GM21737 (cell line): Measurements from ENCODE around the gene GABBR2.
"Not testable (repeated sequence)": the region's sequence is repeated elsewhere in the genome, so short reads cannot be mapped to it uniquely, and the experiment has no call there.

Experiments
- ATAC-seq: cut with Tn5 transposase; IDR thresholded peaks from one replicate; pipeline ENCODE4 v1.9.1; 2021; ENCODE audit warnings: mild to moderate bottlenecking, moderate library complexity; ENCODE audit not compliant: unreplicated experiment

The GABBR2 gene

DNA sequence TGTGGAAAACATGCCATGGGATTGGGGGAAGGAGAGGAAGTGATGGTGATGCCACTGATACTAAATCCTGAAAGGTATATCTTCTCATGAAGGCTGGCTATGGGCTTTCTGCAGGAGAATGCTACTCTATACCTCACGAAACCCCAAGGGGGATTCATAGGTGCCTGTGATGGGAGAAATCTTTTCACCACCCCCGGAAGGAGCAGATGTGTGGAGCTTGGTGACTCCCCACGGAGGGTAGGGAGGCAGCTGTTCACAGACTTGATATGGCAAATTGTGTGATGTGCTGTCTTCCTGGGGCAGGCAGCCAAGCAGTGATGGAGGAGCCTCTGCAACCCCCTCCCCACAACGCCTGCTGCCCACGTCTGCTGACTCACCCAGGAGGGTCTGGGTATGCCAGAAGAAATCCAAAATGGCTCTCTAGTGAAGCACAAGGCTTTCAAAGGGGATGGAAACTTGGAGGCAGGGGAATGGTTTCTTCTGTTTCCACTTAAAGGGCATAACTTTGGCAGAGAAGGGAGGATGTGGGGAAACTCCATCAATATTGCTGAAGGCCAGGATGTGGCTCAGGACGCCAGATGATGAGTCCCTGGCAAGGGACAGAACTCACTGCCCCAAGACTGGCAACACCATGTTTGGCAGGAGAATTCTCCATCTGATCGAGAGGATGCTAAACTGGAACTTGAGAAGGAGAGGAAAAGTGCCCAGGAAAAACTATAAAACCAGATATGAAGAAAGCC is 188.3 kb downstream of the GABBR2 start:
- no peak for ATAC-seq

GRCh38 chr9:98519641-98520040 is 189.1 kb downstream of the GABBR2 start:
- no peak for ATAC-seq

- ATAC-seq: no peak
Measured at GRCh38 chr9:98518556-98518955, 190.2 kb downstream of the GABBR2 start.

DNA sequence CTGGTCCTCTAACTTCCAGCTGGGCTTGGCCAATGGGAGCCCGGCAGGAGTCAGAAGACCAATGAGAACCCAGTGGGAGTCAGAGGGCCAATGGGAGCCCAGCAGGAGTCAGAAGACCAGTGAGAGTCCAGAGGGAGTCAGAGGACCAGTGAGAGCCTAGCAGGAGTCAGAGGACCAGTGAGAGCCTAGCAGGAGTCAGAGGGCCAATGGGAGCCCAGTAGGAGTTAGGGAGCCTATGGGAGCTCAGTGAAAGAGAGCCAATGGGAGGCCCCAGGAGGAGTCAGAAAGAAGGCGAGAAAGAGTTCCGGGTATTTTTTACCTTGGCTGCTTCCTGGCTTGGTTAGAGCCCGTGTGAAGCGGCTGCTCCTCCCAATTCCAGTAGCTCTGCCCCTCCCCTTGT is 191.0 kb downstream of the GABBR2 start:
- no peak for ATAC-seq

GRCh38 chr9:98516897-98517503 is 191.7 kb downstream of the GABBR2 start:
- no peak for ATAC-seq

DNA sequence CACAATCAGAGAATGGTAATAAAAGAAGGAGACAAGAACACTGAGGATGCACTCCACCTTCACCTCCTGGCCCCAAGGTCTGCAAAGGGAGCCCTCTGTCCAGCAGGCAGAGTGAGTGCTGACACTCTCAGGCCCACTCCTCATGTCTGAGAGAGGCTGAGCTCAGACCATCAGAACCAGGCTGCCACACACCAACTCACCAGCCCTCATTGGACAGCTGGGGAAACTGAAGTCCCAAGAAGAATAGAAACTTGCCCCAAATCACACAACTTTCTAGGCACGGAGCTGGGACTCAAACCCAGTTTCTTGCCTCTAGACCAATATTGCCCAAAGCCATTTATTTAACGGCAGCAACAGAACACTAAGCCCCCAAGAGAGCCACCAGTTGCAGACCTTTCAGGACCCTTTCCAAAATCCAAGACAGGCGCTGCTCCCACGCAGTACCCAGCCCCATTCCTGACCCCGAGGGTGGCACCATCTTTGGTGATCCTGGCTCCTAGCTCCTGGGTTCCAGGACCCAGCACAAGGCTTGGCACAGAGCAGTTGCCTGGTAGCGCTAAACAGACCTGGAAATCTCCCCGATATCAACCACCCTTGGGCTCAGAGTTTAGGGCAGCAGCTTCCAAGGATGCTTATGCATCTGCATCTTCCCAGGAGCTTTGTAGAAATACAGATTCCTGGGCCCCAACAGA is 192.4 kb downstream of the GABBR2 start:
- ATAC-seq: no peak

DNA sequence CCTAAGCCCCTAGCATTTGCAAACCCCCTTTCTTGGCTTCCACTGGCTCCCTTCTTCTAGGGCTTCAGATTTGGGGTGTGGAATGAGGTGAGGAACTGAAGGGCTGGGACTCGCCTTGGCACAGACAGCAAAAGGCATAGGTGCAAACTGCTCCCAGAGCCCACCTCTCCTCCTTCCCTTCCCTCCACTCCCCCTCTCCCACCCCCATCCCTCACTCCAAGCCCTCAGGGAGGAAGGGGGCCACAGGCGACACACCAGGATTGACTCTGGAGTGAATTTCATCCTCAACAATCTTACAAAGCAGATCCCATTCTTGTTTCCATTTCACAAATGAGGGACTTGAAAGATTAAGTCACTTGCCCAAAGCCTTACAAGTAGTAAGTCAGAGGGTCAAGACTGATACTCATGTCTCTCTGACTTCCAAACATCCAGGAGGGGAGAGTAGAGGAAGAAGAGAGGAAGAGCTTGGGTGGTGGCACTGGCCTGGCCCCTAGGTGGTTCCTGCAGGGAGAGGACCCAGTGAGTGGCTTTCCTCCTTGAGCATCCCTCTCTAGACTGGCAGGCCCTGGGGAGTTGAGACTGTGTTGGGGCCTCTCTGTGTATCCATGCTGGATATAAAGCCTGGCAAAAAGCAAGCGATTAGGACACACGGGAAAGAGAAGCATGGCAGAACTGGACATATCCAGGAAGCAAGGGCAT is 193.1 kb downstream of the GABBR2 start:
- ATAC-seq: no peak

DNA sequence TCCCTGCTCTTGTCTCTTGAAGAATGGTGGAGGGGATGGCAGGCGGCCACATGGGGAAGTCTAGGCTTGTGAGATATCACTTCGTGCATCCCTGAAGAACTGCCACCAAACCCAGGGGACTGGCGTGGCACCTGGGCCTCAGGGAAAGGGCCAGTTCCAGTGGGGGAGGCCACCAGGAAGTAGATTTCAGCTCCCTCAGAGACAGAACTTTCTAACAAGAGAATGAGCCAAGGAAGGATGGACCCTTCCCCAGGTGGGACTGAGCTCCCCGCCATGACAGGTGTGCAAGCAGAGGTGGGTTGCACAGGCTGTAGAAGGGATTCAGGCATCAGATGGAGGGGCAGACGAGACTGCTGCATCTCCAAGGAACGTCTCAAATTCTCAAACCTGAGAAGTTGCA is 193.9 kb downstream of the GABBR2 start:
- no peak for ATAC-seq

GRCh38 chr9:98508217-98508919 is 200.4 kb downstream of the GABBR2 start:
- not testable (repeated sequence) for ATAC-seq

- no peak for ATAC-seq
Measured at GRCh38 chr9:98506422-98507054, 202.2 kb downstream of the GABBR2 start.

DNA sequence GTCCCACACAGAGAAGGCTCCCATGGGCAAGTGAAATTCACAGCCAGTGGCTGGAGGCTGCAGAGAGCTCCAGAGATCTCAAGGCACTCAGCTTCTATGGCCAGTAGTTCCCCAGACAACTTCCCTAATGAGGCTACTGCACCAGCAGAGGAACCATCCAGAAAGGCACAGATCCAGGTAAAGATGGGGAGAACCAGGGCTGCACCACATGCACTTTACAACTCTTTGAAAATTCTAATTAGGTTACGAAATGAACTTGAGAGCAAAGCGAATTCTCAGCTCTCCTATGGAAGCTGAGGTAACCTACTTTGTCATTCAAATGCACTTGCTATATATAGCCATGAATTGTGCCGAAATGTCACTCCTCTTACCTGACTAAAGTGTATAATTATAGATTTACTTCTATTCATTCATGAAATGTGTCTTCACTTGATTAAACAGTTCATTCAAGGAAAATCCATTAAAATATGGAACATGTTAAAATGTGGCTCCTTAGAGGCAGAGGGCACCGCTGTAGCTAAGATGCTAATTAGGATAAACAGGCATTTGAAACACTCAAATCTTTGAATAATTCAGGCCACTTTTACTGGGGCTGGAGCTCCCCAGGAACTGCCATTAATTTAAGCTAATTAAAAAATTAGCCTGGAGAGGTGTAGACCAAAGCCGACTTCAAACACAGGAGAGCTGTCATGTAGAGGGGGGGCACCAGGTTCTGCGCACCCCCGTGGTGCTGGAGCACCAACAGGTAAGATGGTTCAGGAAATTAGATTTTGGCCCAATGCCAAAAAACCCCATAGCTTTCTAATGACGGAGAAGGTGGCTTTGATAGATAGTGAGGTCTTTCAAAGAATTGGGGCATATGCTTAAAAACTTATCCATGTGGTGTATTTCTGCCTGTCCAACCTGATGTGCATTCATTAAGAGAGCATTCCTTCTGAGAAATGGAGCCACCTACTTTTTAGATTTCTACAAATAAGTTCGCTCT is 204.1 kb downstream of the GABBR2 start:
- no peak for ATAC-seq

DNA sequence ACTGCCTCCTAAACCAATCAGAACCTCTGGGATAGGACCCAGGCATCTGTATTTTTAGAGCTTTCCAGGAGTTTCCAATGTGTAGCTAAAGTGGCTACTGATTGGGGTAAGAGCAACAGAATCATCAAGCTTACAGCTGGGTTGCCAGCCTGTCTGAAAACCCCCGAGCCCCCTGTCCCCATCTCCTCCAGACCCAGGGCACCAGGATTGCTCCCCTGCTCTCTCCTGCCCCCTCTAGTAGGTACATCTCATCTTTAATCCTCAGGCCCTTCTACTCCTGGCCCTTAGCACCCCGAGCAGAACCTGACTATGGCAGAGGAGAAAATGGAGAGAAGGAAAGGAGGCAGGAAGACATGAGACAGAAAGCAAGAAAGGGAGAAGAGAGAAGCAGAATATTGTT is 204.9 kb downstream of the GABBR2 start:
- ATAC-seq: no peak

GRCh38 chr9:98502976-98503325 is 205.8 kb downstream of the GABBR2 start:
- no peak for ATAC-seq

DNA sequence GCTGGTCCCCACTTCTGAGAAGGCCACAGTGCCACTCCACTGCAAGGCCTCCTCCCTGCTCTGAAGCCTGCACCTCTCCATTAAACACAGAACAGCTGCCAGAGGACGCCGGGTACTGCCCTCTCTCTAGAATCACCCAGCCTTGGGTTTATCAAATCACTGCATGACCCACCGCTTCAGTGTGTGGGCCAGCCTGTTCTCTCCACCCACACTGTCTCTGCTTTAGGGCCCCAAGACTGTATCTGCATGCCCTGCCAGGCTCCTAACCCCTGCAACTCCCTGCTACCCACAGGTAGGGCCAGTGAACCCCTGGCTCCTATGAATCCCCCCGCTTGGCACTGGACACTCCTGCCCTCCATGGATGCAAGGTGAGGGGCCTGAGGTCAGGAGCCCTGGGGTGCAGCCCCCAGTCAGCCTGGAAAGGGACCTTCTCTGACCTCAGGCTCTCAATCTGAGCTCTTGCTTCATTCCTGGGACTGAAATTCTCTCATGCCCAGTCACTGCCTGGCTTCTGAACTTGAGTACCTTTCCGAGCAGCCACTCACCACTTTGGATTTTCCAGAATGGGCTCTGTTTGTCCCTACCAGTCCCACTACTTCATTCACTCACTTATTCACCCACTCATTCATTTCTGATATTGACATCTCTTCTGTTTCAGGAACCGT is 206.3 kb downstream of the GABBR2 start:
- ATAC-seq: no peak

GRCh38 chr9:98501819-98502218 is 206.9 kb downstream of the GABBR2 start:
- no peak for ATAC-seq

- ATAC-seq: not testable (repeated sequence)
Measured at GRCh38 chr9:98501259-98501658, 207.5 kb downstream of the GABBR2 start.

DNA sequence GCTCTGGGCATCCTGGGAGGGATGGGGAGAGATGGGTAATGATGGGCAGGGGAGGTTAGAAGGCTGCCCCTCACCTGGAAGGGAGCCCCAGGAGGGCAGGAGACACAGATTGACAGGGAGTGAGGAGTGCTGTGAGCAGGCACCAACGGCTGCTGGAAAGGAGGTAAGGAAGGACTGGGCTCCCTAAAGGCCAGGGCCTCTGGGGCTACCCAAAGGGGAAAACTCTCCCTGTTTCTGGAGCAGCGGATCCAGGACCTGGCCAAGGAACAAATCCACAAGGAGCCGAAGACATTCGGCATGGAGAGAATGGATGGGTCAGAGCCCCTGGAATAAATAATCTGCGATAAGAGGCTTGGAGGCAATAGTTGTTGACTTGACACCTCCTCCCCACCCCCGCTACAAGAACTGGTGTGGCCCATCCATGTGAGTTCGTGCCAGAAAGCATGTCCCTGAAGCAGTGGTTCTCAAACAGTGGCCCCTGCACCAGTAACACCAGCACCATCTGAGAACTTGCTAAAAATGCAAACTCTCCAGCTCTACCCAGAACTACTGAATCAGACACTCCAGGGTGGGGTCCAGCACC is 208.3 kb downstream of the GABBR2 start:
- ATAC-seq: no peak

DNA sequence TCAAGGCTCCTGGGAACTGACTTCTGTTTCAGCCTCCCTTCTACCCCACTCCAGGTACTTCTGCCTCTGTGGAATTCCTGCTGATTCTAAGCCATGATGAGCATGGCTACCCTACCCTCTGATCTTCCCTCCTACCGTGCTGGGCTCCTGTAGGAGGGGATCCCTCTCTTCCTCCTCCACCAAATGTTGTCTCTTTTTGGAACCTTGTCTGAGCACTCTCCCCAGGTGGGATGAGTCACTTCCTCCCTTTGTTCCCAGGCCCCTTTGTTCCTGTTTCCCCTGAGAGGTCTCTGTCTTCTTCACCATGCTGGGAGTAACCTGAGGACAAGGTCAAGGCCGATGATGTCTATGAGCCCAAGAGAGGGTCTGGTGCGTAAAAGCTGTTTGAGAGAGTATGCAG is 213.2 kb downstream of the GABBR2 start:
- no peak for ATAC-seq
